ENCODE results near the gene GPR180. TPM values are rescaled to one million over a fixed set of nuclear protein-coding genes. Genes with fewer than 3 reads are reported as not detected.
A peak's percentile ranks its signal among the peaks of the same experiment; 100 is the strongest.

GPR180 gene
- total RNA-seq, 4 donors from 2014 or later, result 2.0 to 4.2 (median 2.8) TPM

GRCh38 chr13:94673851-94674250 is 72.2 kb downstream of the GPR180 start:
- no peak for DNase-seq (ENCODE audit: low spot score in 2 of 2)
- H3K27ac ChIP-seq, result no peak overlapping the region
- no peaks in the 10 kb centered on the region for H3K4me1 ChIP-seq
- TF ChIP-seq POLR2AphosphoS5 (IDR thresholded peaks at IDR 0.05) (no peak), EP300 (IDR thresholded peaks at IDR 0.05) (no peak), CTCF (IDR thresholded peaks at IDR 0.05) (no peak), POLR2A (IDR thresholded peaks at IDR 0.05) (no peak)
- H3K36me3 ChIP-seq, result no peaks in the 10 kb centered on the region
- no peak overlapping the region for H3K4me3 ChIP-seq
- 59% methylated on average over 5 of the region's 5 CpGs for WGBS
- no peaks in the 10 kb centered on the region for H3K9me3 ChIP-seq
- no peaks in the 10 kb centered on the region for H3K27me3 ChIP-seq

GRCh38 chr13:94674609-94675348 is 73.1 kb downstream of the GPR180 start:
- Histone ChIP-seq H3K4me3 (no peak overlapping the region), H3K9me3 (no peaks in the 10 kb centered on the region), H3K27me3 (no peaks in the 10 kb centered on the region), H3K36me3 (no peaks in the 10 kb centered on the region), H3K4me1 (no peaks in the 10 kb centered on the region), H3K27ac (no peak overlapping the region)
- TF ChIP-seq POLR2A (IDR thresholded peaks at IDR 0.05) (no peak), POLR2AphosphoS5 (IDR thresholded peaks at IDR 0.05) (no peak), CTCF (IDR thresholded peaks at IDR 0.05) (peak in 1 of 2 donors; percentile 60), EP300 (IDR thresholded peaks at IDR 0.05) (no peak)
- WGBS, result 32% methylated on average over 5 of the region's 5 CpGs
- no peak for DNase-seq (ENCODE audit: low spot score in 2 of 2)

- no peak for TF ChIP-seq CTCF (IDR thresholded peaks at IDR 0.05)
- no peak for TF ChIP-seq POLR2AphosphoS5 (IDR thresholded peaks at IDR 0.05)
- no peak for TF ChIP-seq POLR2A (IDR thresholded peaks at IDR 0.05)
- TF ChIP-seq EP300 (IDR thresholded peaks at IDR 0.05), result no peak
- H3K27me3 ChIP-seq, result no peaks in the 10 kb centered on the region
- WGBS, result 74% methylated on average over 2 of the region's 2 CpGs
These were observed 76.1 kb downstream of the GPR180 start for GRCh38 chr13:94677799-94678198.

GRCh38 chr13:94678845-94679244 is 77.2 kb downstream of the GPR180 start:
- Histone ChIP-seq H3K4me3 (no peak overlapping the region), H3K4me1 (peaks cover 2% of the 10 kb centered on the region), H3K27me3 (no peaks in the 10 kb centered on the region), H3K9me3 (no peaks in the 10 kb centered on the region), H3K27ac (no peak overlapping the region), H3K36me3 (no peaks in the 10 kb centered on the region)
- TF ChIP-seq POLR2AphosphoS5 (IDR thresholded peaks at IDR 0.05) (no peak), CTCF (IDR thresholded peaks at IDR 0.05) (no peak), POLR2A (IDR thresholded peaks at IDR 0.05) (no peak), EP300 (IDR thresholded peaks at IDR 0.05) (no peak)
- 92% methylated on average over 2 of the region's 2 CpGs for WGBS
- DNase-seq (ENCODE audit: low spot score in 2 of 2), result no peak

More at GRCh38 chr13:94677799-94678198, 76.1 kb downstream of the GPR180 start:
- Histone ChIP-seq H3K27ac (no peak overlapping the region), H3K9me3 (no peaks in the 10 kb centered on the region), H3K4me3 (no peak overlapping the region), H3K4me1 (no peaks in the 10 kb centered on the region), H3K36me3 (no peaks in the 10 kb centered on the region)
- no peak for DNase-seq (ENCODE audit: low spot score in 2 of 2)

- H3K27me3 ChIP-seq, result no peaks in the 10 kb centered on the region
- H3K4me3 ChIP-seq, result no peak overlapping the region
- whole genome bisulfite sequencing, result 58% methylated on average over 6 of the region's 6 CpGs
- H3K27ac ChIP-seq, result no peak overlapping the region
- H3K4me1 ChIP-seq, result peaks cover 2% of the 10 kb centered on the region
- H3K9me3 ChIP-seq, result no peaks in the 10 kb centered on the region
- no peak for TF ChIP-seq EP300 (IDR thresholded peaks at IDR 0.05)
- no peak for TF ChIP-seq POLR2A (IDR thresholded peaks at IDR 0.05)
- no peak for TF ChIP-seq POLR2AphosphoS5 (IDR thresholded peaks at IDR 0.05)
- no peak for TF ChIP-seq CTCF (IDR thresholded peaks at IDR 0.05)
- H3K36me3 ChIP-seq, result no peaks in the 10 kb centered on the region
- DNase-seq (ENCODE audit: low spot score in 2 of 2), result no peak
These were observed 78.0 kb downstream of the GPR180 start for GRCh38 chr13:94679614-94680013.
